Measurements from ENCODE around the gene ZNF319.
"Not testable (repeated sequence)": the region's sequence is repeated elsewhere in the genome, so short reads cannot be mapped to it uniquely, and the experiment has no call there.

Gene ZNF319

DNA sequence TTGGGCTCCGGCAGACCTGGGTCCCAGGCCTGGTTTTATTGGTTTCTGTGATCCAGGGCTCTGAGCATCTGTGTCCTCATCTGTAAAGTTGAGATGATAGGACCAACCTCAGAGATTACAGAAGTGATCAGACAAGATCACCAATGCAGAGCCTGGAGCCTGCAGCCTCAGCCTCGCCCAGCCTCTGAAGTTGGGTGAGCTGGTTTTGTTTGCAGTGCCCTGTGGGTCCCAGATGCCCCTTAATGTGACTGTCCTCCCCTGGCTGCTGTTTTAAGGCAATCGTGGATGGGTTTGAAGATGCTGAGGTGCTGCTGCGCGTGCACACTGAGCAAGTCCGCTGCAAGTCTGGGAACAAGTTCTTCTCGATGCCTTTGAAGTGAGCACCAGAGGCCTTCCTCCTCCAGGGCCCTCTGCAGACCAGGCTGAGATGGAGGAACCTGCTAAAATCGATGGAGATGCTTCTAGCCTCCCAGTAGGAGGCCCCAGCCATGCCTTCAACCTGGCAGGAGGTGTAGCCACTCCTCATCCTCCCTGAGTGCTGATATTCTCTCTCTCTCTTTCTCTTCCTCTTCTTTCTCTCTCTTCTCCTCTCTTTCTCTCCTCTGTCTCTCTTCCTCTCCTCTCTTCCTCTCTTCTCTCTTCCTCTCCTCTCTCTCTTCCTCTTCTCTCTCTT is 19.5 kb upstream of the ZNF319 start:
- H3K27me3 Mint-ChIP-seq: peaks cover 15 to 21% of the 10 kb centered on the region in 2 donors
- peaks cover 12 to 14% of the 10 kb centered on the region in 2 donors for H3K4me1 Mint-ChIP-seq
- H3K36me3 Mint-ChIP-seq: peaks cover 6 to 7% of the 10 kb centered on the region in 2 donors
- H3K4me3 Mint-ChIP-seq: no peak overlapping the region
- H3K27ac Mint-ChIP-seq: no peak overlapping the region
- H3K9me3 Mint-ChIP-seq: no peaks in the 10 kb centered on the region
- peak in 1 of 2 donors; percentile 8 for ATAC-seq (replicated peaks)
- DNase-seq: no peak

DNA sequence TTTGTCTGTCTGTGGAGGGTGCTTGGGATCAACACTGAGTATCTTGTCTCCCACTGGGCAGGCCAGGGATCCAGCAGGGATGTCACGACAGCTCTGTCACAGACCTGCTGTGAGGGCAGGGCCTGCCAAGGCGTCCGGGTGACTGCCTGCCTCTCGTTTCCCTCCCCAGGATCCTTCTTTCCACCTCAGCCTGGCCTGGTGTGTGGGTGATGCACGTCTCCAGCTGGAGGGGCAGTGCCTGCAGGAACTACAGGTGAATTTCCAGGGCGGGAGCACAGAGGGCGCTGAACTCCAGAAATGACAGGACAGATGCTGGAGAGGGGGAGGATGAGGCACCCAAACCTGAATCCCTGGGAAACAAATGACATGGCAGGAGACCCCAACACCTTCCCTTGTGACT is 18.3 kb upstream of the ZNF319 start:
- no peak for DNase-seq
- H3K4me3 Mint-ChIP-seq: no peak overlapping the region
- no peak for ATAC-seq (replicated peaks)
- H3K27ac Mint-ChIP-seq: no peak overlapping the region
- H3K27me3 Mint-ChIP-seq: peaks cover 3 to 9% of the 10 kb centered on the region in 2 donors
- H3K4me1 Mint-ChIP-seq: peaks cover 6 to 8% of the 10 kb centered on the region in 2 donors
- peaks cover 7 to 10% of the 10 kb centered on the region in 2 donors for H3K36me3 Mint-ChIP-seq
- H3K9me3 Mint-ChIP-seq: no peaks in the 10 kb centered on the region

DNA sequence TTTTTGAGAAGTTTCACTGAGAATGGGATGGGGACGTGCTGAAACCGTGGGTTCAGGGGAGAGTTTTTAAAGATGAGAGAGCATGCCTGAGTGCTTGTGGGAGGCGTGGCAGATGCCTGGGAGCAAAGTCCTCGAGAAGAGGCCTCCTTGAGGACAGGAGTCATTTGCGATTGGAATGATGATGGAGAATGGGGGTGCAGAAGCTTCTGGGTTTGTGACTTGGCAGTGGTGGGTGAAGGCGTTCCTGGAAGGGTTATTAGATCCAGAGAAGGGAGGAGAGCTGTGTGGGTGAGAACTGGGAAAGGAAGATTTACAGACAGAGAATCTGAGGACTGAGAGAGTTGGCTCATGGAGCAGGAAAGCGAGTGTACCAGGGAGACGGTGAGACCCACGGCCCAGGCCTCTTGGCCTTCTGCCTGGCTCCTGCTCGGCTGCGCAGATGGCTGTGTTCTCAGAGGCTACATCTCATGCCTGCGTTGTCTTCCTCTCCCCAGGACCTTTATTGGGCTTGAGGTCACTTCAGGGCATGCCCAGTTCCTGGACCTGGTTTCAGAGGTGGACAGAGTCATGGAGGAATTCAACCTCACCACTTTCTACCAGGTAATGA is 16.5 kb upstream of the ZNF319 start:
- ATAC-seq (replicated peaks) (no peak), DNase-seq (no peak)
- Mint-ChIP-seq H3K4me1 (peaks cover 2 to 8% of the 10 kb centered on the region in 2 donors), H3K4me3 (no peak overlapping the region), H3K27ac (no peak overlapping the region), H3K36me3 (peaks cover 10 to 14% of the 10 kb centered on the region in 2 donors), H3K27me3 (no peaks in the 10 kb centered on the region), H3K9me3 (no peaks in the 10 kb centered on the region)

DNA sequence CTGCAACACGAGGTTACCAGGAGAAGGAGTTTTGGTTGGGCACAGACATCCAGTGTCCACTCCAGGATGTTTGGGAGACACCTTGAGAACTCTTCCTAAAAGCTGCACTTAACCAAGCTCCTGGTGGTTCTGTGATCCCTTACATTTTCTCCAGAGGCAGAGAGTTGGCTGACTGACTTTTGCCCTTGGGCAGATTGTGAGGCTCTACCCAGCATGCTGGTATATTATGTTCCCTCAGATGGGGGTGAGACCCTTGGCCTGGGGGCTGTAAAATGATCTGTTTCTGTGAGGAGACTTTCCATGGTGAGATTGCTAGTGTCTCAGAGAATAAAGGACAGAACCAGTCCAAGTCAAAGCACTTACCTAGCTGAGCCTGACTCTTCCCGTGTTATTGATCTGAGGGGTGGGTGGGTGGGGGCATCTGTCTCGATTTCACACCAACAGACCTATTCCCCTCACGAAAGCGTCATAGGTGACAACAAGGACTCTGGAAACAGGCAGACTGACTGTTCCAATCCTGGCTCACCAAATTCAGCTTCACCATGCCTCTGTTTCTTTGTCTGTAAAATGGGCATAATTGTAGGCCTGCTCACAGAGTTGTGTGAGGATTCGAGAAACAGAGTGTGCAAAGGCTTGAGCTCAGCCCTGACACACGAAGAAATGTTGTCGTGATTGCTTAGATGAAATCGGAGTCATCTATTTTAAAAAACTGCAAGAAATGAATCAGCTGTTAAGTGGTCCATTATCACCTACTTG is 12.9 kb upstream of the ZNF319 start:
- H3K4me1 Mint-ChIP-seq: no peaks in the 10 kb centered on the region
- no peaks in the 10 kb centered on the region for H3K9me3 Mint-ChIP-seq
- H3K27me3 Mint-ChIP-seq: no peaks in the 10 kb centered on the region
- peaks cover 21 to 28% of the 10 kb centered on the region in 2 donors for H3K36me3 Mint-ChIP-seq
- H3K27ac Mint-ChIP-seq: no peak overlapping the region
- DNase-seq: no peak
- H3K4me3 Mint-ChIP-seq: no peak overlapping the region
- ATAC-seq (replicated peaks): no peak

DNA sequence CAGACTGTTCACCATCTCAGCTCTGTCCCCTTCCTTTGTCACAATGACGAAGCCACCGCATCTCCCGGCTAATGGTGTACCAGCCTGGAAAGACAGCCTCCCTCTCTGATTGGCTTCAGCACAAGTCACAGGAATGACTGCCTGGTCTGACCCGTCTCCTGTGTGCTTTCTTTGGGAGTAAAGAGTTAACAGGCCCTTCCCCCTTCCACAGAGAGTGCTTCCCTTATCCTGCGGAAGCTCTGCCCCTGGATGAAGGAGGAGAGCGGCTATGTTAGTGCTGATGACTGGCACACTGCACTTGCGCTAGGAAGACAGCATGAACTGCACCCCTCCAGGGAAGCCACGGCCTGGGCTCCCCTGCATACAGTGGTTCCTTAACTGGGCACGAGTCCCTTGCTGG is 12.0 kb upstream of the ZNF319 start:
- Mint-ChIP-seq H3K4me3 (no peak overlapping the region), H3K36me3 (peaks cover 21 to 33% of the 10 kb centered on the region in 2 donors), H3K27me3 (no peaks in the 10 kb centered on the region), H3K9me3 (no peaks in the 10 kb centered on the region), H3K4me1 (no peaks in the 10 kb centered on the region), H3K27ac (no peak overlapping the region)
- ATAC-seq (replicated peaks) (no peak), DNase-seq (no peak)

DNA sequence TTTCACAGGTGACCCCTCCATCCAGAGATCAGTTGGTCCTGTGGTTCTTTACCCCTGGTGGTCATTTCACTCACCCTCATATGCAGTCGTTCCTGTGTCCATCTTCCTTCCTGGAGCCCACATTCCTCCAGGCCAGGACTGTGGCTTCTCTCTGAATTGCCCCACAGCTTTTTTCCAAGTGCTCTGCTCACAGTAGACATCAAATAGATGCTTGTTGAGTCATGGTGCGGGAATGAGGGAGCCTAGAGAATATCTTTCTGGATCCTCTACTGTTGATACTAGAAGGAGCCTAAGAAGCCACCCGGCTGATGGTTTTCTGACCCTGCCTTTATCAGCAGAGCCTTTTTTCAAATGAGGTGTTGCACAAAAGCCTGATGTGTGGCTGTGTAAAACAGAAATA is 11.2 kb upstream of the ZNF319 start:
- ATAC-seq (replicated peaks) (no peak), DNase-seq (no peak)
- H3K4me3 Mint-ChIP-seq: no peak overlapping the region
- H3K4me1 Mint-ChIP-seq: no peaks in the 10 kb centered on the region
- H3K27me3 Mint-ChIP-seq: no peaks in the 10 kb centered on the region
- H3K27ac Mint-ChIP-seq: no peak overlapping the region
- H3K36me3 Mint-ChIP-seq: peaks cover 25 to 39% of the 10 kb centered on the region in 2 donors
- H3K9me3 Mint-ChIP-seq: no peaks in the 10 kb centered on the region

DNA sequence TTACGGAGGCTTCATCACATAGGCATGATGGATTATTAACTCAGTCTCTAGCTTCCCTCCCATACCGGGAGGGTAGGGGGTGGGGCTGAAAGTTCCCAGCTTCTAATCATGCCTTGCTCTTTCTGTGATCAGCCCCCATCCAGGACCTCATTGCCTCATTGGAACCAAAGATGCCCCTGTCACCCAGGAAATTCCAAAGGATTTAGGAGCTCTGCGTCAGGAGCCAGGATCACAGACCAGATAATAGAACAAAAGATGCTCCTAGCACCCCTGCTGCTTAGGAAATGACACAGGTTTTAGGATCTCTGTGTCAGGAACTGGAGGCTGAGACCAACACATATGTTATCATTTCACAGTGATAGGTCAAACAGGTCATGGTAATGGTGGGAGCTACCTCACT is 10.4 kb upstream of the ZNF319 start:
- H3K4me3 Mint-ChIP-seq: no peak overlapping the region
- no peaks in the 10 kb centered on the region for H3K9me3 Mint-ChIP-seq
- H3K27me3 Mint-ChIP-seq: no peaks in the 10 kb centered on the region
- ATAC-seq (replicated peaks) (no peak), DNase-seq (no peak)
- H3K36me3 Mint-ChIP-seq: peaks cover 30 to 40% of the 10 kb centered on the region in 2 donors
- no peak overlapping the region for H3K27ac Mint-ChIP-seq
- no peaks in the 10 kb centered on the region for H3K4me1 Mint-ChIP-seq

DNA sequence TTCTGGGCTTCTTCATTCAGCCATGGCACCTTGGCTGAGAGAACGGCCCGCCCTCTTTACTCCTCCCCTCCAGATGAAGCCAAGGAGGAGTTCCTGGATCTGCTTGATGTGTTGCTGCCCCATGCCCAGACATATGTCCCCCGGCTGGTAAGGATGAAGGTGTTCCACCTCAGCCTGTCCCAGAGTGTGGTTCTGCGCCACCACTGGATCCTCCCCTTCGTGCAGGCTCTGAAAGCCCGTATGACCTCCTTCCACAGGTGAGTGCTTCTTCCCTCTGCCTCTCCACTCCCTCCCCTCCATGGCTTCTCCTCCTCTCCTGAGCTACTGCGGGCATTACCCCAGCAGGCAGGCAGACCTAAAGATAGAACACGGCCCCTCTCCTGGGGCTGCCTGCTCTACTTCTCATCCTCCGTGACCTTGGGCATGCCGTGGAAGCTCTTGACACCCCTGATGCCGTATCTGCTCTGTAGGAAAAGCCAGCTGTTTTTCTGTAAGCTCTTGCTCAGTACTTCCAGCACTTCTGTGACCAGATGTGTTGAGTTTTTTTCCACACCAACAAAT is 9.5 kb upstream of the ZNF319 start:
- no peaks in the 10 kb centered on the region for H3K27me3 Mint-ChIP-seq
- H3K27ac Mint-ChIP-seq: no peak overlapping the region
- H3K36me3 Mint-ChIP-seq: peaks cover 31 to 40% of the 10 kb centered on the region in 2 donors
- no peak for ATAC-seq (replicated peaks)
- DNase-seq: no peak
- H3K4me1 Mint-ChIP-seq: peaks cover 2 to 5% of the 10 kb centered on the region in 2 donors
- H3K9me3 Mint-ChIP-seq: no peaks in the 10 kb centered on the region
- H3K4me3 Mint-ChIP-seq: no peak overlapping the region

DNA sequence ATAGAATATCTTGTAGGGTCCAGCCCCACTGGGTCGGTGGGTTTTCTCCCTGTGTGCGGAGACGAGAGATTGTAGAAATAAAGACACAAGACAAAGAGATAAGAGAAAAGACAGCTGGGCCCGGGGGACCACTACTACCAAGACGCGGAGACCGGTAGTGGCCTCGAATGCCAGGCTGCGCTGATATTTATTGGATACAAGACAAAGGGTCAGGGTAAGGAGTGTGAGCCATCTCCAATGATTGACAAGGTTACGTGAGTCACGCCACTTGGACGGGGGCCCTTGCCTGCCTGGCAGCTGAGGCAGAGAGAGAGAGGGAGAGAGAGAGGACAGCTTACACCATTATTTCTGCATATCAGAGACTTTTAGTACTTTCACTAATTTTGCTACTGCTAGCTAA is 4.3 kb upstream of the ZNF319 start:
- not testable (repeated sequence) for H3K9me3 Mint-ChIP-seq; DNase-seq; H3K4me3 Mint-ChIP-seq; ATAC-seq (replicated peaks); H3K27me3 Mint-ChIP-seq
- Mint-ChIP-seq H3K4me1 (peaks cover 24 to 41% of the 10 kb centered on the region in 2 donors), H3K27ac (peak overlapping the region; percentile 72), H3K36me3 (peaks cover 20 to 34% of the 10 kb centered on the region in 2 donors)

DNA sequence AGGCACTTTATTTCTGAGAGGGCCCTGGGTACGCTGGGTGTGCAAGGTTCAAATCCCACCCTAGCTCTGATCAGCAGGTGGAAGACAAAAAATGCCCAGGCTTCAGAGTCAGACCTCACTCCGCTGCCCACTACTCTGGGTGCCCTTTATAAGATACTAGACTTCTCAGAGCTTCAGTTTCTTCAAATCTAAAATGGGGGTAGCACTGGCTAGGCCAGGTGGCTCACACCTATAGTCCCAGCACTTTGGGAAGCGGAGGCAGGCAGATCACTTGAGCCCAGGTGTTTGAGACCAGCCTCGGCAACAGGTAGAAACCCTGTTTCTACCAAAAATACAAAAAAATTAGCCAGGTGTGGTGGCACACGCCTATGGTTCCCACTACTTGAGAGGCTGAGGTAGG is 2.5 kb upstream of the ZNF319 start:
- DNase-seq: no peak
- Mint-ChIP-seq H3K4me1 (peaks cover 35 to 59% of the 10 kb centered on the region in 2 donors), H3K4me3 (no peak overlapping the region), H3K27me3 (no peaks in the 10 kb centered on the region), H3K27ac (no peak overlapping the region), H3K36me3 (peaks cover 20 to 29% of the 10 kb centered on the region in 2 donors), H3K9me3 (no peaks in the 10 kb centered on the region)
- ATAC-seq (replicated peaks): no peak

DNA sequence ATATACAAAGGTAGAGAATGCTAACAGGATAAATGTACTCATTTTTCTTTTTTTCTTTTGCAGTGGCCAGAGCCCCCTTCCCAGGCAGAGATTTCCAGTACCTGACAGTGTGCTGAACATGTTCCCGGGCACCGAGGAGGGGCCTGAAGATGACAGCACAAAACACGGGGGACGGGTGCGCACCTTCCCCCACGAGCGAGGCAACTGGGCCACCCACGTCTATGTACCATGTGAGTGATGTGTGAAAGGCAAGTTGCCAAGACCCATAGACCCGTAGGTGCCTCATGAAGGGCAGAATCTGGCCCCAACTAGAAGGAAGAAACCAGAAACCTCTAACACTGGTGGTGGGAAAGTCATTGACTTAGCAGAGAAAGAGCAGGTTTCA is 1.9 kb upstream of the ZNF319 start:
- ATAC-seq (replicated peaks): no peak
- peaks cover 22 to 32% of the 10 kb centered on the region in 2 donors for H3K36me3 Mint-ChIP-seq
- H3K27ac Mint-ChIP-seq: no peak overlapping the region
- no peaks in the 10 kb centered on the region for H3K9me3 Mint-ChIP-seq
- no peaks in the 10 kb centered on the region for H3K27me3 Mint-ChIP-seq
- DNase-seq: no peak
- H3K4me1 Mint-ChIP-seq: peaks cover 35 to 61% of the 10 kb centered on the region in 2 donors
- peak overlapping the region in 1 of 2 donors; percentile 21 for H3K4me3 Mint-ChIP-seq

DNA sequence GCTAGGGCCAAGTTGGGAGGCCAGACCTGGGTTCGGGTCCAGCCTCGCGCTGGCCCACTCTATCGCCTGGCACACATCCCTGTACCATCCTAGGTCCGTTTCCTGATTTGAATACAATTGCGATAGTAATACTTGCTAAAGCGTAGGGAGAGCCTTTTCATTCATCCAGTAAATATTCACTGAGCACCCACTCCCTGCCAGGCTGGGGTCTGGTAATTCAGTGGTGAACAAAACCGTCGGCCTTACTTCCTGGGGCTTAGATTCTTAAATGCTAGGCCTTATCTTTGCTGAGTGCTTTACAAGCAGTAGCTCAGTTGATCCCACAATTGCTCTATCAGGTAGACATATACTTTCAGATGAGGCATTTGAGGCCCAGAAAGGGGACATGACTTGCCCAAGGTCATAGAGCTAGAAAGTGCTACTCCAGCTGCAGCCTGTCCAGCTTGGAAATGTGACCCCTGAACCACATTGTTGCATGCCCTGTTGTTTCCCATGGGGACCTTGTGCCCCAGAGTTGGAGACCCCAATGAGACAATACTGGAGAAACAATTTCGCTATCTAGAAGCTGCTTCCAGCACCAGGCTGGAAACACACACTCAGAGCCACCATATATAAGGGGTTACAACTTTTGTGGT is 1.4 kb upstream of the ZNF319 start:
- no peaks in the 10 kb centered on the region for H3K9me3 Mint-ChIP-seq
- no peaks in the 10 kb centered on the region for H3K27me3 Mint-ChIP-seq
- peaks cover 24 to 32% of the 10 kb centered on the region in 2 donors for H3K36me3 Mint-ChIP-seq
- H3K27ac Mint-ChIP-seq: peak overlapping the region; percentile 96
- H3K4me3 Mint-ChIP-seq: peak overlapping the region; percentile 96 to 98
- no peak for DNase-seq
- peak; percentile 2 to 5 for ATAC-seq (replicated peaks)
- H3K4me1 Mint-ChIP-seq: peaks cover 35 to 61% of the 10 kb centered on the region in 2 donors

DNA sequence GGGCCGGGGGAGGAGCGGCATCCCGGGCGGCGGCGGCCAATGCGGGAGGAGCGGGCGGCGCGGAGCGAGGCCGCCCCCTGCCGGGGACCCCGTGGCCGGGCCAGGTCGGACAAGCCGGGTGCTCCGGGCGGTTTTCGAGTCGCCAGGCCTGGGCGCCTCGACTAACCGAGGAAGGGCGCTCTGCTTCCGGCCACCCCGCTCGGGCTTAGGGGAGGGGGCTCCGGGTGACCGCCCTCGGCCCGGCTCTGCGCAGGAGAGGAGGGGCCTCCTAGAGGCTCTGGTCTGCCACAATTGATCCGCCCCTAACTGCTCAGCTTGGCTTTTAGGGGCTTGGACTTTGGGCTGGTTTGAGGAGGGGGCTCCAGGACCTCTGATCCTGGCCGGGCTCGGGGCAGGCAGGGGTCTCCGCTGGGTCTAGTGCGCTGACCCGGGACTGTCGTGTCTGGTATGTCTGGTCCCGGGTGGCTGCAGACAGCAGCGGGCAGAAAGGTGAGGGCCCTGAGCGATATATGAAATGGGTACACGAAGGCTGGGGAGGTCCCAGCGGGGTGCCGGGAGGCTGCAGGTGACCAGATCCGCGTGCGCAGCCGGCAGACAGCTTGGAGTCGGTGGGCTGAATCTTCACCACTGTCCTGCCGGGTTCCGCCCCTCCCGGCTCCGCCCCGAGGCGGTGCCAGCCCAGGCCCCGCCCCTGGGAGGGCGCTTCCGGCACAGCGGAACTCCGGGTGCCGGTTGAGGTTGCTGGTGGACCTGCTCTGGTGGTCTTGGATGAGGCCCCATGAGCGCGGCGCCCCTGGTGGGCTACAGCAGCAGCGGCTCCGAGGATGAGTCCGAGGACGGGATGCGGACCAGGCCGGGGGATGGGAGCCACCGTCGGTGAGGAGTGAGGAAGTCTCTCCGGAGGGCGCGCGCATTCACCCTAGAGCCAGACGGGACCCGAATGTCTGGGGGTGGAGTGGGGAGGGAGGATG is 519 bp upstream of the ZNF319 start, which contains the start of gene USB1:
Gene USB1, plus strand, starts transcription at position 702 of the 971 bp plus-strand sequence. Its CDS starts 77 bp downstream, at position 779.
- ATAC-seq (replicated peaks) (peak; percentile 83 to 86), DNase-seq (peak; percentile 87)
- H3K27me3 Mint-ChIP-seq: no peaks in the 10 kb centered on the region
- H3K9me3 Mint-ChIP-seq: no peaks in the 10 kb centered on the region
- H3K4me1 Mint-ChIP-seq: peaks cover 36 to 61% of the 10 kb centered on the region in 2 donors
- H3K27ac Mint-ChIP-seq: peak within 1 kb of the TSS; percentile 96
- peak within 1 kb of the TSS; percentile 96 to 98 for H3K4me3 Mint-ChIP-seq
- H3K36me3 Mint-ChIP-seq: peaks cover 25 to 33% of the 10 kb centered on the region in 2 donors
